T-helper 1 cell treated with Interleukin-12 subunit alpha and Interleukin-12 subunit beta and Interleukin-4 antibody, amounts not matched to agents 30 μg/mL and 1 μg/mL, for 36 hours (primary cell): ENCODE data around the gene GJD3.
"Not testable (repeated sequence)": the region's sequence is repeated elsewhere in the genome, so short reads cannot be mapped to it uniquely, and the experiment has no call there.

Experiments
- H3K27ac Mint-ChIP-seq: one replicate; pipeline ENCODE4 v1.8.0; 2021; ENCODE audit warnings: mild to moderate bottlenecking, mixed read lengths
- H3K27me3 Mint-ChIP-seq: one replicate; pipeline ENCODE4 v1.8.0; 2021; ENCODE audit warnings: low read depth, mixed read lengths
- H3K36me3 Mint-ChIP-seq: one replicate; pipeline ENCODE4 v1.8.0; 2021; ENCODE audit warnings: low read depth, mixed read lengths
- H3K4me1 Mint-ChIP-seq: one replicate; pipeline ENCODE4 v1.8.0; 2021; ENCODE audit warnings: low read depth, mixed read lengths
- H3K4me3 Mint-ChIP-seq: one replicate; pipeline ENCODE4 v1.8.0; 2021; ENCODE audit warnings: mild to moderate bottlenecking, moderate library complexity, mixed read lengths
- H3K9me3 Mint-ChIP-seq: one replicate; pipeline ENCODE4 v1.8.0; 2021; ENCODE audit warnings: mixed read lengths

GJD3 gene

GRCh38 chr17:40375786-40376185 lies 11.2 kb upstream of the GJD3 start:
- not testable (repeated sequence) for H3K9me3 Mint-ChIP-seq, H3K27ac Mint-ChIP-seq, H3K27me3 Mint-ChIP-seq, H3K36me3 Mint-ChIP-seq, H3K4me3 Mint-ChIP-seq
- peaks cover 10% of the 10 kb centered on the region for H3K4me1 Mint-ChIP-seq

GRCh38 chr17:40374821-40375498 lies 10.4 kb upstream of the GJD3 start:
- Mint-ChIP-seq H3K4me1 (peaks cover 10% of the 10 kb centered on the region), H3K27ac (no peak overlapping the region), H3K27me3 (peaks cover 9% of the 10 kb centered on the region), H3K9me3 (no peaks in the 10 kb centered on the region), H3K4me3 (no peak overlapping the region), H3K36me3 (no peaks in the 10 kb centered on the region)

- Mint-ChIP-seq H3K27ac (no peak overlapping the region), H3K4me3 (no peak overlapping the region), H3K4me1 (peaks cover 10% of the 10 kb centered on the region), H3K27me3 (peaks cover 9% of the 10 kb centered on the region), H3K9me3 (no peaks in the 10 kb centered on the region), H3K36me3 (no peaks in the 10 kb centered on the region)
These were observed 9.5 kb upstream of the GJD3 start for GRCh38 chr17:40373999-40374398.

- Mint-ChIP-seq H3K27me3 (peaks cover 9% of the 10 kb centered on the region), H3K36me3 (no peaks in the 10 kb centered on the region), H3K4me1 (peaks cover 10% of the 10 kb centered on the region), H3K27ac (no peak overlapping the region), H3K4me3 (no peak overlapping the region), H3K9me3 (no peaks in the 10 kb centered on the region)
These were observed 8.8 kb upstream of the GJD3 start for GRCh38 chr17:40373324-40373723.

- H3K9me3 Mint-ChIP-seq, H3K36me3 Mint-ChIP-seq, H3K27ac Mint-ChIP-seq, H3K4me3 Mint-ChIP-seq, H3K27me3 Mint-ChIP-seq: not testable (repeated sequence)
- H3K4me1 Mint-ChIP-seq = peaks cover 10% of the 10 kb centered on the region
These were observed 8.1 kb upstream of the GJD3 start for GRCh38 chr17:40372644-40373043.

GRCh38 chr17:40372031-40372430 lies 7.5 kb upstream of the GJD3 start:
- no peaks in the 10 kb centered on the region for H3K9me3 Mint-ChIP-seq
- no peak overlapping the region for H3K4me3 Mint-ChIP-seq
- H3K27me3 Mint-ChIP-seq = peaks cover 7% of the 10 kb centered on the region

GRCh38 chr17:40371261-40371929 lies 6.9 kb upstream of the GJD3 start:
- H3K4me1 Mint-ChIP-seq = peaks cover 8% of the 10 kb centered on the region
- H3K4me3 Mint-ChIP-seq = no peak overlapping the region
- H3K27ac Mint-ChIP-seq = peak overlapping the region; percentile 54
- peaks cover 1% of the 10 kb centered on the region for H3K27me3 Mint-ChIP-seq
- no peaks in the 10 kb centered on the region for H3K9me3 Mint-ChIP-seq
- H3K36me3 Mint-ChIP-seq = no peaks in the 10 kb centered on the region

More at GRCh38 chr17:40372031-40372430, 7.5 kb upstream of the GJD3 start:
- no peaks in the 10 kb centered on the region for H3K36me3 Mint-ChIP-seq
- H3K27ac Mint-ChIP-seq = no peak overlapping the region
- H3K4me1 Mint-ChIP-seq = peaks cover 10% of the 10 kb centered on the region

- Mint-ChIP-seq H3K27me3 (no peaks in the 10 kb centered on the region), H3K27ac (no peak overlapping the region), H3K9me3 (no peaks in the 10 kb centered on the region), H3K4me1 (peaks cover 8% of the 10 kb centered on the region), H3K4me3 (no peak overlapping the region), H3K36me3 (no peaks in the 10 kb centered on the region)
These were observed 5.4 kb upstream of the GJD3 start for GRCh38 chr17:40369923-40370322.

GRCh38 chr17:40367728-40368127 lies 3.2 kb upstream of the GJD3 start:
- H3K27ac Mint-ChIP-seq, H3K9me3 Mint-ChIP-seq, H3K36me3 Mint-ChIP-seq, H3K27me3 Mint-ChIP-seq, H3K4me3 Mint-ChIP-seq: not testable (repeated sequence)
- peaks cover 10% of the 10 kb centered on the region for H3K4me1 Mint-ChIP-seq

GRCh38 chr17:40366861-40367518 lies 2.5 kb upstream of the GJD3 start:
- H3K9me3 Mint-ChIP-seq = no peaks in the 10 kb centered on the region
- H3K4me1 Mint-ChIP-seq = peaks cover 7% of the 10 kb centered on the region
- no peak overlapping the region for H3K27ac Mint-ChIP-seq
- H3K36me3 Mint-ChIP-seq = no peaks in the 10 kb centered on the region
- H3K4me3 Mint-ChIP-seq = no peak overlapping the region
- no peaks in the 10 kb centered on the region for H3K27me3 Mint-ChIP-seq

- no peaks in the 10 kb centered on the region for H3K36me3 Mint-ChIP-seq
- no peaks in the 10 kb centered on the region for H3K9me3 Mint-ChIP-seq
- H3K4me1 Mint-ChIP-seq = peaks cover 5% of the 10 kb centered on the region
- no peak overlapping the region for H3K27ac Mint-ChIP-seq
- H3K4me3 Mint-ChIP-seq = no peak overlapping the region
- peaks cover 3% of the 10 kb centered on the region for H3K27me3 Mint-ChIP-seq
These were observed 1.7 kb upstream of the GJD3 start for GRCh38 chr17:40366076-40366860.

- Mint-ChIP-seq H3K27me3 (peaks cover 13% of the 10 kb centered on the region), H3K9me3 (no peaks in the 10 kb centered on the region), H3K4me1 (peaks cover 8% of the 10 kb centered on the region), H3K36me3 (no peaks in the 10 kb centered on the region), H3K27ac (no peak overlapping the region), H3K4me3 (no peak overlapping the region)
These were observed 369 bp upstream of the GJD3 start for GRCh38 chr17:40364906-40365305.

- Mint-ChIP-seq H3K4me1 (peaks cover 13% of the 10 kb centered on the region), H3K9me3 (no peaks in the 10 kb centered on the region), H3K27ac (no peak overlapping the region), H3K27me3 (peaks cover 13% of the 10 kb centered on the region), H3K36me3 (no peaks in the 10 kb centered on the region), H3K4me3 (peak overlapping the region; percentile 74)
These were observed 1.3 kb downstream of the GJD3 start for GRCh38 chr17:40363111-40363827.

GRCh38 chr17:40362696-40363110 lies 1.8 kb downstream of the GJD3 start:
- H3K27me3 Mint-ChIP-seq = peaks cover 13% of the 10 kb centered on the region
- peaks cover 15% of the 10 kb centered on the region for H3K4me1 Mint-ChIP-seq
- H3K9me3 Mint-ChIP-seq = no peaks in the 10 kb centered on the region
- peak overlapping the region; percentile 19 for H3K4me3 Mint-ChIP-seq
- no peaks in the 10 kb centered on the region for H3K36me3 Mint-ChIP-seq
- H3K27ac Mint-ChIP-seq = peak overlapping the region; percentile 12
